Stimulated activated naive CD4-positive, alpha-beta T cell treated with Interleukin-2 at 50 U/mL for 16 hours (primary cell): ENCODE data around the gene OCIAD1.
"Not testable (repeated sequence)": the region's sequence is repeated elsewhere in the genome, so short reads cannot be mapped to it uniquely, and the experiment has no call there.

Experiments used
- DNase-seq: peaks from one replicate; lab custom pipeline; 2025; lab: John Stamatoyannopoulos, UW

OCIAD1 gene

DNA sequence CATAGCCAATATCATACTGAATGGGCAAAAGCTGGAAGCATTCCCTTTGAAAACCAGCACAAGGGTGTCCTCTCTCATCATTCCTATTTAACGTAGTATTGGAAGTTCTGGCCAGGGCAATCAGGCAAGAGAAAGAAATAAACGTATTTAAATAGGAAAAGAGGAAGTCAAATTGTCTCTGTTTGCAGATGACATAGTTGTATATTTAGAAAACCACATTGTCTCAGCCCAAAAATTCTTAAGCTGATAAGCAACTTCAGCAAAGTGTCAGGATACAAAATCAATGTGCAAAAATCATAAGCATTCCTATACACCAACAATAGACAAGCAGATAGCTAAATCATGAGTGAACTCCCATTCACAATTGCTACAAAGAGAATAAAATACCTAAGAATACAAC is 9.5 kb upstream of the OCIAD1 start:
- not testable (repeated sequence) for DNase-seq

DNA sequence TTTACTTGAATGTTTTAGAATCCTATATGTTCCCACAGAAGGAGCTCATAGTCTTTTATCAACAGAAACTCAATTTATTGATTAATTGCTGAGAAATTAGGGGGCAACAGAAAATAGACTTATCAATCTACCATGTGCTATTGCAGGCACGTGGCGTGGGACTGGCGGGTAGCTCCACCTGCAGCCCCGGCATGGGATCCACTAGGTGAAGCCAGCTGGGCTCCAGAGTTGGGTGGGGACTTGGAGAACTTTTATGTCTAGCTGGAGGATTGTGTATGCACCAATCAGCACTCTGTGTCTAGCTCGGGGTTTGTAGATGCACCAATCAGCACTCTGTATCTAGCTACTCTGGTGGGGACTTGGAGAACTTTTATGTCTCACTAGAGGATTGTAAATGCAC is 3.3 kb upstream of the OCIAD1 start:
- no peak for DNase-seq

DNA sequence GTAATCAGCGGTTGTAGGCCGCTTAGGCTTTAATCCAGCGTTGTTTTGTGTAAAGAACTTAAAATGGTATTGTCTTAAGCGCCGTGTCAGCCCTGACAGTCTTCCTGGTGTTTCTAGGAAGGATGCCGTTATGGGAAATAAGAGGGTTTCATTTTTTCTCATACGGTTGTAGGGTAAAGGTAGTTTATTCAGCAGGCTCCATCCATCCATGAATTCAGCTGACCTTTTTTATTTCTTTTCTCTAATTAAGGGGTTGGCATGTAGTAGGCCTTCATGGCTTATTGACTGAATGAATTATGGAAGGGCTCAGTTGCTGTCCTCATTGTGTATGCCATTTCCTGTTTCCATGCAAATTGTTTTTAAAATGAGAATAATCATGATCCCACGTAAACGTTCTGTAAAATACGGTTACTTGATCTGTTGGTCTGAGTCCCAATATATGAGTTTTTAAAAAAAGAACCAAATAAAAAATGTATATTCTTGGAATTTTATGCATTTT is 693 bp downstream of the OCIAD1 start:
- DNase-seq: no peak

DNA sequence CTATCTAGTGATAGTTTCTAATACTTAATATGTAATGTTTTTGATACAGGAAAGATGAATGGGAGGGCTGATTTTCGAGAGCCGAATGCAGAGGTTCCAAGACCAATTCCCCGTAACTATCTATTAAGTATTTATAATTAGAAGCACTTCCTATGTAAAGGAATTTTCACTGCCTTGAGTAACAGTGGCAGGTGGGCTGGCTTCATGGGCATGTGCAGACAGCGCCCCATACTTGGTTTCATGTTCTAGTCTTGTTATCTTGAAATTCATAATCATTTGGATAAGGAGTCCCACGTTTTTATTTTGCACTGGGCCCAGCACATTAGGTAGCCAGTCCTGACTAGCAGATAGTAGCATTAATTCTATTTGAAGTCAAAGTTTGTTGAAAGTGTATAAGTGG is 1.7 kb downstream of the OCIAD1 start:
- no peak for DNase-seq

- DNase-seq: no peak
Measured at GRCh38 chr4:48836658-48837057, 5.8 kb downstream of the OCIAD1 start.

DNA sequence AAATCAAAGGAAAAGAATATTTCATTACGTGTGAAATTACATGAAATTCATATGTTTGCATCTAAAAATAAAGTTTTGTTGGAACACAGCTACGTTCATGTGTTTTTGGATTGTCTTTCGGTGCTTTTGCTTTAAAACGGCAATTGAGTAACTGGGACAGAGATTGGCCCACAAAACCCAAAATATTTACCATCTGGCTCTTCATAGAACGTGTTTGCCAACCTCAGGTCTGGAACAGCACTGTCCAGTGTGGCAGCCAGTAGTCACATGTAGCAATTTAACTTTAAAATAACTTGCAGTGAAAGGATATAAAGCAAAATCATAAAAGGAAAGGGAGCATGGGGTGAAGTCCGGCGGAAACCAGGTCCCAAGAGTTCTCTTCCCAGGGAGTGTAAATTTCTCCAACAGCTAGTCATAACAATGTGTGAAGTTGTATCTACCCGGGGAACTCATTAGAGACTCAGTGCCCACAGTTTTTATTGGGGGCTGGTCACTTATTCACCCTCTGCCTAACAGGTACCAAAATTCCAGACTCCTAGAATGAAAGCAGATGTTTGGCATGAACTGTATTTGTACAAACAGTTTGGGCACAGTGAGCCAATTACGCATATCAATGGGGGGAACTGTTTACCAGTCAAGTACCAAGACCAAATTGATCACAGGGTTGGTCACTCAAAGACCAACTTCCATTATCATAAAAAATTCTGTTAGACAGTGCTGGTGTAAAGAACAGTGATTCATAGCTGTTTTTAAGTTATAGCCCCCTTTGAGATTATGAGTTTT is 10.3 kb downstream of the OCIAD1 start:
- no peak for DNase-seq

GRCh38 chr4:48844843-48845242 is 14.0 kb downstream of the OCIAD1 start:
- DNase-seq: no peak

- not testable (repeated sequence) for DNase-seq
Measured at GRCh38 chr4:48848799-48849198, 17.9 kb downstream of the OCIAD1 start.

DNA sequence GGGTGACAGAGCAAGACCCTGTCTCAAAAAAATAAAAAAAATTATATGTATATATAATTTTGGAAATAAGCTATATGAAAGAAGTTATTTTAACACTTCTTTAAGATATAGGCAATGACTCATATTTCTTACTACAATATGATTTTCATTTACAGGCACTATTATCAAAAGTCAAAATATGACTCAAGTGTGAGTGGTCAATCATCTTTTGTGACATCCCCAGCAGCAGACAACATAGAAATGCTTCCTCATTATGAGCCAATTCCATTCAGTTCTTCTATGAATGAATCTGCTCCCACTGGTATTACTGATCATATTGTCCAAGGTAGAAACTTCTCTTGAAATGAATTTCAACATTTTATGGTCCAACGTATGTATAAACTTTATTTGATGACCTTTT is 20.8 kb downstream of the OCIAD1 start:
- DNase-seq: no peak

DNA sequence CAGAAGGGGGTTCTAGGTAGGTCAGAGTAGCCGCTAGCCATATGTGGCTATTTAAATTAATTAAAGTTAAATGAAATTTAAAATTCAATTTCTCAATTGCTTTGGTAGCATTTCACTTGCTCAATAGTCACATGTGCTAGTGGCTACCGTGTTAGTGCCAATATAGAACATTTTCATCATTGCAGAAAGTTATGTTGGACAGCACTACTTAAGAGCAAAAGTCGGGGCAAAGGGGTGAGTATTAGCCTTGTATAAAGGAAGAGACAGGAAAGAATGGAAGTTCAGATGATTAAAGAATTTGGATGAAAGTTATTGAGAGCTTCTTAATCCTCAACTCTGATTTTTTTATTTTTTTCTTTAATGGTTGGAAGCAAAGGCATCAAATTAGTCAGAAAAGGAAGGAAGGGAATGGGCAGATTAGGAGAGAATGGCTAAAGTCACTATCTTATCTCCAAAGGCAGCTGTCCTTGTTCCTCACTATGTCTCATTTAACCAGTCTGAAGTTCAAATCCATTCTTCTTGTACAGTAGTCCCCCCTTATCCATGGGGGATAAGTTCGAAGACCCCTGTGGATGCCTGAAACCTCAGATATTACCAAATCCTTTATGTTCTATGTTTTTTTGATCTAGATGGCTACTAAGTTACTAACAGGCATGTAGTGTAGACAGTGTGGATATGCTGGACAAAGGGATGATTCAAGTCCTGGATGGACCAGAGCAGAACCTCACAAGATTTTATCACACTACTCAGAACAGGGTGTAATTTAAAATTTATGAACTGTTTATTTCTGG is 22.9 kb downstream of the OCIAD1 start:
- no peak for DNase-seq

GRCh38 chr4:48854395-48854683 is 23.5 kb downstream of the OCIAD1 start:
- DNase-seq: no peak

GRCh38 chr4:48854982-48855381 is 24.1 kb downstream of the OCIAD1 start:
- DNase-seq: no peak

GRCh38 chr4:48858130-48858529 is 27.2 kb downstream of the OCIAD1 start:
- no peak for DNase-seq

DNA sequence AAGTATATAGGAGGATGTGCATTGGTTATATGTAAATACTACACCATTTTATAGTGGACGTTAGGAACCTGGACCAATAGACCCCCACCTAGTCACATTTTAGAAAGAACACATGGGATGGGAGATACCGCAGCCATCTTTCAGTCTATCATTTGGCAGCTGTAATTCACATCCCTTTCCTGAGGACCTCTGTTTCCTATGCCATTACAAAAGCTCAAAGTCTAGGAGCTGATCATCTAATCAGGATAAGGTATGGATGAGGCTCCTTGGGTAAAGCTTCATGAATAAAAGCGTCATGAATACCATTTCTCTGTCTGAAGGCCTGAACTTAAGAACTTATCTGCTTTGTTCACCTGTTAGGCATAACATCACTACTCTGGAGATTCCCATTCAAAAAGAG is 31.1 kb downstream of the OCIAD1 start:
- no peak for DNase-seq

- DNase-seq: no peak
Measured at GRCh38 chr4:48862661-48863060, 31.8 kb downstream of the OCIAD1 start.

GRCh38 chr4:48863728-48864127 is 32.8 kb downstream of the OCIAD1 start:
- DNase-seq: no peak

GRCh38 chr4:48864696-48865095 is 33.8 kb downstream of the OCIAD1 start:
- DNase-seq: not testable (repeated sequence)

- DNase-seq: no peak
Measured at GRCh38 chr4:48877827-48878535, 47.1 kb downstream of the OCIAD1 start.

DNA sequence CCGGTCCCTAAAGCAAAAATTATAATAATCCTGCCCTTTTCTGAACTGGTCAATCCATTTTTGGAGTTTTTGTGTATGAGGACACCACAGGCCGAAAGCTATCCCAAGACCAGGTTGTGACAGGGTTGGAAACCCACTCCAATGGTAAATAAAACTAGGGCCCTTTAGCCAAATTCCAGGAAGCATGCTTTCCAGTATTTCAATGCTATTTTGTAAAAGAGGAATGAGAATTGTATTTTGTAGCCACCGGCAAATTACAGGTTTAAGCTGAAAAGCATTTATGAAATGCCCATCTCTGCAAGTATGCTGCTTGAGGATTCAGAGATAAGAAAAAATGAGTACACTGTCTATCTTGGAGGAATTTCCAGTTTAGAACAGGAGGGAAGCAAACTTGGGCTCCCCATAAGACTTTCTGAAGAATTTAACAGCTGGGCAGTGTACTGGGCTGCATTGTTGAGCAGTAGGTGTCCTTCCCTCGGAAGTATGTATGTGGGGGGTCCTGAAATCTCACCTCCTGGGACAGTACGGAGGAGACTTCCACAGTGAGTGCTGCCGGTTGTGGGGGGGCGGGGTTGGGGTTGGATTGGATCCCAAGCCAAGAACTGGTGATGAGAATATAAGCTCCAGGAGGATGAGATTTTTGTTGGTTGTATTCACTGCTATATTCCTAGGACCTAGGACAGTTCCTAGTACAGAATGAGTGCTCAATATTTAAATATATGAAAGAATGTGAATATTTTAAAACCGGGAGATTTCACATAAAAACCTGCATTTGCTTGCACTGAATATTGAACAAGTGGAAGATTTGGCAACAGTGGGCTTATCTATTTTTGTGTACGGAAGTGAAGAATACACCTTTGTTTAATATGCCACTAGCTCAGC is 48.9 kb downstream of the OCIAD1 start:
- no peak for DNase-seq

DNA sequence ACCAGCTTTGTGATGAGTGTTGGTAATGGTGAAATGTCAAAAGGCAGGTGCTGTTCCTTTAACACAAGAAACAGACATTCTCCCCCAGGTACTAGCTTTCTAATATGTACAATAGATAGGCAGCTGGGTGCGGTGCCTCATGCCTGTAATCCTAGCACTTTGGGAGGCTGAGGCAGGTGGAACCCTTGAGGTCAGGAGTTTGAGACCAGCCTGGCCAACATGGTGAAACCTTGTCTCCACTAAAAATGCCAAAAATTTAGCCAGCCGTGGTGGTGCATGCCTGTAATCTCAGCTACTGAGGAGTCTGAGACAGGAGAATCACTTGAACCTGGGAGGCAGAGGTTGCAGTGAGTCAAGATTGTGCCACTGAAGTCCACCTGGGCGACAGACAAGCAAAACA is 50.8 kb downstream of the OCIAD1 start:
- not testable (repeated sequence) for DNase-seq

DNA sequence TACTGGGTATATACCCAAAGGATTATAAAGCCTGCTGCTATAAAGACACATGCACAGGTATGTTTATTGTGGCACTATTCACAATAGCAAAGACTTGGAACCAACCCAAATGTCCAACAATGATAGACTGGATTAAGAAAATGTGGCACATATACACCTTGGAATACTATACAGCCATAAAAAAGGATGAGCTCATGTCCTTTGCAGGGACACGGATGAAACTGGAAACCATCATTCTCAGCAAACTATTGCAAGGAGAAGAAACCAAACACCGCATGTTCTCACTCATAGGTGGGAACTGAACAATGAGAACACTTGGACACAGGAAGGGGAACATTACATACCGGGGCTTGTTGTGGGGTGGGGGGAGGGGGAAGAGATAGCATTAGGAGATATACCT is 58.9 kb downstream of the OCIAD1 start:
- DNase-seq: not testable (repeated sequence)
